HG03097 (cell line): ENCODE data around the gene DCX.
A peak's percentile ranks its signal among the peaks of the same experiment; 100 is the strongest.

Source experiments
- ATAC-seq: cut with Tn5 transposase; IDR thresholded peaks from one replicate; pipeline ENCODE4 v1.9.1; 2021; ENCODE audit not compliant: unreplicated experiment, low FRiP score

Gene DCX

DNA sequence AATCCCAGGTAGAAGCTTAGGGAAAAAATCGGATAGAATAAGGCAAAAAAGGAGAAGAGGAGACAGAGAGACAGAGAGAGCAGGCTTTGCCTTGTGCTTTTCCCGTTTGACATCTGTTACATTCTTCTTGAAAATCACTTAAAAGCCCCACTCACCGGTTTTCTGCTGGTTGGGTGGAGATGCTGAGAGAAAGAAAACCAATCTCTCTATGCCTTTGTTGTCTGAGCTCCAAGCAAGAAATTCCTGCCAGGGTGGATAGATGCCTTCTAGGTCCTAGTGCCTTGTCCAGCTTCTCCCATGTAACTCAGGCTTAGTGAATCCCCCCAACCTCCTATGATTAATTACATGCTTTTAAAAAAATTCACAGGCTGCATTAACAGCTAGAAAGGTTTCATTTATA, at the start of gene DCX:
DCX (minus strand) TSS at position 210 of the 400 bp plus-strand sequence. CDS start 1,794 bp downstream, outside the sequence.
- no peak for ATAC-seq

DNA sequence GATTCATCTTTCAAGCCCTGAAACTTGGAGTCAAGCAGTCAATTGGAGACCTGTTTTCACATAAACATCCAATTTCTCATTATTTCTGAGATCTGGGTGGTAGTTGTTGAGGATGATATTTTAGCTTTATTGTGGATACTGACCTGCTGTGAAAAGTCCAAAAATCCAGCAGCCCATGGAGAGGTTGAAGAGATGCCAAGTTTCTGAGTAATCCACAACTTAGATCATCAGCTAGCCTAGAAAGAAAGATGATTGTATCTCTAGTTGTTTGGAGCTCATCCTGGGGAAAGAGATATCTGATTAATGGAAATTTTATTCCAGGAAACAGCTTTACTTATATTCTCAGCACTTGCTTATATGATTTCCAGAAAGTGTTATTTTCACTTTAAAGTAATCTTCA, 48.6 kb upstream of the DCX start:
- ATAC-seq: no peak

DNA sequence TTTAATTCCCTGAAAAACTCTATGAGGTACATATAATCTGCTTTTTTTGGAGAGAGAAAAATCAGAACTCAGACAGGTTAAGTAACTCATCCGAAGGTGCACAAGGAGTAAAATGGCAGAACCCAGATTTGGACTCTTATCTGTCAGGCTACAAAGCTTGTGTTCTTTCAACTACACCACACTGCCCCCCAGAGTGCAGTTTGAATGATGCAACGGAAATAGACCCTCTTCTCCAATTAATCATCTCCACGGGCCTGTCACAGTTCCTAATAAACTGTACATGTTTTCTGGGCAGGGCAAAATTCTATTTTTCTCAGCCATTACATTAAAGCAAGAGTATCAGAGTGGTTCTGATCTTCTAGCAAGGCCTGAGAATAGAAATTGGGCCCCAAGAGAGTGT, 35.3 kb upstream of the DCX start:
- ATAC-seq: peak; percentile 66

DNA sequence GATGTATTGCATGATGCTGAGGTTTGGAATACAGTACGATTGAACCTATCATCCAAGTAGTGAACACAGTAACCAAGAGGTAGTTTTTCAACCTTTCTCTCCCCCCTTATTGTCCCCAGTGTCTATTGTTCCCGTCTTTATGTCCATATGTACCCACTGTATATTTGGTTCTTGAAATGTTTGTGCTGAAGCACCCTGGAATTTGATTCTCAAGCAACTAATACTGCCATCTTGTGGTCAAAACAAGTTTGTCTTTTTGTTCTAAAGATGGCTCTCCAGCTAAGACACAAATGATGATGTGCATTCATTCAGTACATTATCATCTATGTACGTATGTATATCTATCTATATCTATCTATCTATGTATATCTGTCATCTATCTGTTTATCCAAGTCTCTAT, 33.5 kb upstream of the DCX start:
- ATAC-seq: no peak

DNA sequence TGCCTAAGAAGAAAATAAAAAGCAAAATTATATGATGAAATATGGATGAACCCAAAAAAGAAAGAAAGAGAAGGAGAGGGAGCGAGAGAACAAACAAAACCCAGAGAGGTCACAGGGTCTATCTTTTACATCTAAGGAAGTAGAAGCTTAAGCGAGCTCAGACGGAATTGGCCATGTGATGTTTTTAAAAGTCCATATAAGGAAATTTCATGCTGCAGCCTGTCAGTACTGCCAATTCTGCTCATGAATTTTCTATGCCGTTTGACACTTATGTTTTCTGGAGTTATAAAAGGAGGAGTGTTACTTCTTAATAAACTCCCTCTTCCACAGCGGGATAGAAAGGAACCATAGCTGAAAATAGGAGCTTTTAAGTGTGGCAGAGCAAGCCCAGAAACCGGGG, 32.9 kb upstream of the DCX start:
- ATAC-seq: no peak

DNA sequence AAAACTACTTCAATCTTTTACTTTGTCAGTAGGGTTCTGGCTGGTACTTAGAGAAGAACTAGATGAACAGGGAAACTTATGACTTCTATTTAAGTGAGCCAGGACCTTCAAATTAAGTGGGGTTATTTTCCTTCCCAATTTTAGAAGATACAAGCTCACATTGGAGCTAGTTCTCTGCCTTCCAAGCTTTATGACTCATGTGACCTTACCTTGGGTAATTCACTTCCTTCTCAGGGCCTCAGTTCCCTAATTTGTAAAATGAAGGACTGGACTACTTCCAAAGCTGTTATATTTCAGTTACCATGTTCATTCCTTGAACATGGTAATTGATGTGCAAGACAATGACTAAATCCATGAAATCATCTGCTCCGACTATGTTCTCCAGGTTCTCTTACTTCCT, 32.0 kb upstream of the DCX start:
- no peak for ATAC-seq

DNA sequence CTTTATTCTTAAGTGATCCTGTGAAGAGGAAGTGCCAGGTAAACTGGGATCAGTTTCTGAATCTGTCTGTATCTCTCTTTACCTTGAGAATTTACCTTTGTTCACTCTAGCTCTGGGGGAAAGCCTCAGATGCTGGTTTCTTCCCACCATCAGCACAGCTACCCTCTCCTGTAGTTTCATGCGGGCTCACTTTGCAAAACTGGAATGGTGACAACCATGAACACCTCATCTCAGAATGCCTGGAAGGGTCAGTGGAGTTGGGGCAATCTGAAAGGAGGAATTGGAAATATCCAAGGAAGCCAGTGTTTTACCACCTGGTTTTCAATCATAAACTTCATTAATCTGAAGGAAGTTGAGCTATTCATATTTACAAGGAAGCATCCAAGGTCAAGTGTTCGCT, 30.8 kb upstream of the DCX start:
- ATAC-seq: no peak

DNA sequence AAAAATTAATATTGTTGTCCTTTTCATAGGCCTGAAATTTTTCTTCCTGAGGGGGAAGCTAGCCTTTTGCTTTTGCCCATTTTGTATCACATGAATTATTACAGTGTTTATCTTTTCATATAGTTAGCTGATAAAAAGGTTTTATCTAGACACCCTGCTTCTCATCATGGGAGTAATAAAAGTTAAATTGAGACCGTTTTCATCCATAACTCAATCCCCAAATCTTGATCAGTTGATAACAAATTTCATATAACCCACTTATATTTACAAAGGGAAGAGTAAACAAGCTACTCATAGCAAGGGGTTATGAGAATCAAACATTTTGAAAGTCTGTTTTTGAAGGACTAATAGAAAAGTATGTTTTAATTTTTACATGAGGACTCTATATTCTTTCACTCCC, 23.5 kb upstream of the DCX start:
- ATAC-seq: no peak

DNA sequence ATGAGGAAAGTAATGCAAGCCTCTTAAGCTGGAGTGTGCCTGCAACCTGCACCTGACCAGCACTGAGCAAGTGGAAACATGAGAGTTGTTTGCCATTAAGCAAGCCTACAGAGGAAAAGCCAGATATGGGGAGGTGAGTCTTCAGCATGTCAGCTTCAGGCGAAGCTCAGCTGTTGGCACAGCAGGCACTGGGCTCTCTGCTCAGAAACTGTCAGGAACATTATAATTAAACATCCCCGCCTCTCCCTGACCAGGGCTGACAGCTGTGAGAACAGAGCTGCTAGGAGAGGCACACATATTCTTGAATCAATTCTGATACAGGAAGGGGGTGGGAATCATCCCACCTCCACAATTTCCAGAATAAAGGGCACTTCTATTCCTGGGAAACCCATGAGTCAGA, 19.0 kb upstream of the DCX start:
- no peak for ATAC-seq

DNA sequence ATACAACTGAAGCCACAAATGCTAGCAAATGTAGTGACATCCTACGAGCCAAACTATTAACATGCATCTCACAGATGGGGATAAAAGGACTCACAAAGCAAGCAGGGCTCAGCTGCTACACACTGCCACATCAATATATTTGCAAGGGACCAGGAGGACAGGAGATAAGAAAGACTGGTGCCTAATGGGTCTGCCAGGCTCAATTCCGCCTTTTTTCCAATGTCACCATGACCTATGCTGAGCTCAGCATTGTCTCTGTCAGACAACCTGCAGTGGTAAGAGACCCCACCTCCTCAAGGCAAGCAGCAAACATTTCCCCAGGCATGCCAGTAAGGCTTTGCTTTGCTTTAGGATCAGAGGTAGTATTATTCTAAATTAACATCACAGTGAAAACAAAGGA, 435 bp downstream of the DCX start:
- no peak for ATAC-seq

DNA sequence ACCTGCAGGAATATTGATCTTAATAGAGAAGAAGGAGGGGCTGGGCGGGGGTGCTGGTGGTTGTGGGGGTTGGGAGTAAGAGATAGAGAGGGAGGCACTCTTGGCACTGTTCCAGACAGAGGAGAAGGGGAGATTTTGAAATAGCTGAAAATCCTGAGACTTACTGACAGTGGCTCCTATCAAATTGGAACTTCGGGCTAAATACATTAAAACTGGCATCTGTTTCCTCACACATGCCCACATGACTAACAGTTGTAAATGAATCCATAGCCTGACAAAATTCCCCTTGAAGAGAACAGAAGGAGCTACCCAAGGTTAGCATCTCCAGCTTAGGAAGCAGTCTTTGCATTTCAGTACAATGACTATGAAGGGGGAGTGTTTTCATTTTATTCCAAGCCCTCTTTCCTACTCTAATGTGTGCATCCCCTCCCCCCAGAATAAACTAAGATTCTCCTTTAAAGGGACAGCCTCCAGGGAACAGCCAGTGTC, 1.4 kb downstream of the DCX start:
- ATAC-seq: no peak

DNA sequence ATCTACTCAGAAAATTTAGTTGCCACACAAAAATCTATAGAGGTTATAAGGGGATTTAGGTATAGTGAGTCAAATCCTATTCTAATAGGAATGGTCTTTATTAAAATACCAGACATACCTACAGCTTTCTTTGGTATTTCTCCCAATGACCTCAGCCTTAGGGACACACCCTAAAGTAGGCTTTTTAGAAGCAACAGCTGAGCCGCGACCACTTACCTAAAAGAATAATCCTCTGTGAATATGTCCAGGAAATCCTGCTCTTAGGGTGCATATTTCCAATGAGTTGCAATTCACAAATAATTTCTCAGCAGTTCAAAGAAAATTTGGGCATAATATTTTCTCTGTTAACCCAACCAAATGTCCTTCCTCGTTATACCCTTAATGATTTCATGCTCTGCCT, 2.7 kb downstream of the DCX start:
- no peak for ATAC-seq

DNA sequence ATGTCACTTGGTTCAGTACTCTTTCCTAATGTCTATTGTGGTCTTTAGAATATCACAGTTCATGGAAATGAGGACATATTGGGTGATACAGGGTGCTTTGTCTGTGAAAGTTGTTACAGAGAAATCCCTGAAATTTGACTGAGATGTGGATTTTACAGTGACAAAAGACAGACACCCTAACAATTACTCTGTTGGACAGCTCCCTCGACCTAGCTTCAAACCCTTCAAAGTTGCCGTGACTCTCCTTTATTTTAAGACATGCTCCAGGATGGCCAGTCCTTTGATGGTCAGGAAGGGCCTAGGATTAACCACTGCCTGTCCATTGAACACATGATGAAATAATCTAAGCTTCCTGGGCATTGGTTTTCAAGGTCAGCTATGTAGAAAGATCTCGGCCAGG, 4.0 kb downstream of the DCX start:
- ATAC-seq: no peak

DNA sequence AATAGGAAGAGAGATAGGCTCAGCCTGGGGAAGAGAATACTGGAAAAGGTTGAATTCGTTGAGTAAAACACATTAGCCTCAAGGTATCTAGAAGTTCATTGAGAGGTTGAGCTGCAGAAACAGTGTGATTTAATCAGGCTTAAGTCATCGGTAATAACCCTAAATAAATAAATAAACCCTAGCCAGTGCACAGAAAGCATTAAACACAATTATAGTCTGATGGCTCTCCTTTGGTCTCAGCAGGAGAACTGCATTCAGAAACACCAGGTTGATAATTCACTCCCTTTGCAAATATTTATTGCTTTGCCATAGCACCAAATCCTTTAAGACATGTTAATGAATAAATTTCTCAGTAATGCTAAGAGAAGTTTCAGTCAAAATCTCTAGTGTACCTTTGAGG, 9.6 kb downstream of the DCX start:
- ATAC-seq: no peak

DNA sequence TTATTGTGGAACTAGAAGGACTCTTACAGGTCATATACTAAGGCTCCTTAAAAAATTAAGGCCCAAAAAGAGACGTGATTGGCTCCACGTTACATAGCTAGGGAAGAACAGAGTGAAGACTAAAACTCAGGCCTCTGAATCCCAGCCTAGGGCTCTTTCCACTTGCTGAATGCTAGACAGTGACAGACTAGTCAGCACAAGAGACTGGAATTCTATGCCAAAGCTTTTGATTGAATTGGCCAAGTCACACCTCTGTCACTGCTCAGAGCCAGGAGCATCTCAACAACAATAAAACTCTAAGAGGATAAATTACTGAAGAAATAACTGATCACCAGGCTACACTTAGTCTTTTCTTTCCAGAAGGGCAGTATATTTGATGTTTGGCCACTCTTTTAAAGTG, 16.8 kb downstream of the DCX start:
- no peak for ATAC-seq

DNA sequence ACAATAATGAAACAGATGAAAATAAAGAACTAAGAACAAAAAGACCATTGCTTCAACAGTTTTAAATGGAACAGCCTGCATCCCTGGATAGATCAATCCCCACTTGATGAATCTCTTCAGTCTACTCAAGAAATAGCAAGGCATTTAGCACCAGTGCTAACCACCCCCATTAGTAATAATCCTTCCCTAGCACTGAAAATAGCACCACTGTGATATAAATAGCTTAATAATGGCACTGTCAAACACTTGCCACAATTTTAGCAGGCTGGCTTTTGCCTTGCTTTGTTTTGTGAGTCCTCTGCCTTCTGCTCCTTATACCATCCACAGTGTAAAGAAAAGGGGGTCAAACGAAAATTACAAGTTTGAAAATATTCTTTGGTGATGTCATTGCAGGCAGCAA, 17.4 kb downstream of the DCX start:
- ATAC-seq: no peak

DNA sequence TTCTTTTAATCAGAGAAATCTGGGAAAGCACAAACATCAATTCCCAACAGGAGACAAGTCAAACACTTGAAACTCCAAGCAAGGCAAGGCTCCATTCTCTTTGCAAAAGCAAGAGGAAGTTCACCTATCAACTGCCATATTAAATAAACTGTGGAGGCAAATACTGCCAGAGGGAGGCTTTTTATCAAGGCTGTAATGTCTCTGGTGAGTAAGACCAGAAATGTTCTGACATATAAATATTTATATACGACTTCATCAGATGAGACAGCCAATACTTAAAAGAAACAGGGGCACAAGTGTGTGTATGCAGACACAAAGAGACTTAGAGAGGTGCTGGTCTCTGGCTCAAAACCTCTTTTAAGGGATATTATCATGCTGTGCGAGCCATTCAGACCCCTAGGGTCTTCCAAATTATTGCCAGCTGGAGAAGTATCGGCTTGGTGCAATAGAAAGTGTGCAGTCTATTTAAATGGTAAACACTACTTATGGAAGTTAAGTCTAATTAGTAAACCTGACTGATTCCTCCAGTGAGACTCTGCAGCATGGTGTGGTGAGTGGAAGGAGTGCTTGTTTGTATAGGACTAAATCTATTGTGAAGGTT, 24.4 kb downstream of the DCX start:
- no peak for ATAC-seq

DNA sequence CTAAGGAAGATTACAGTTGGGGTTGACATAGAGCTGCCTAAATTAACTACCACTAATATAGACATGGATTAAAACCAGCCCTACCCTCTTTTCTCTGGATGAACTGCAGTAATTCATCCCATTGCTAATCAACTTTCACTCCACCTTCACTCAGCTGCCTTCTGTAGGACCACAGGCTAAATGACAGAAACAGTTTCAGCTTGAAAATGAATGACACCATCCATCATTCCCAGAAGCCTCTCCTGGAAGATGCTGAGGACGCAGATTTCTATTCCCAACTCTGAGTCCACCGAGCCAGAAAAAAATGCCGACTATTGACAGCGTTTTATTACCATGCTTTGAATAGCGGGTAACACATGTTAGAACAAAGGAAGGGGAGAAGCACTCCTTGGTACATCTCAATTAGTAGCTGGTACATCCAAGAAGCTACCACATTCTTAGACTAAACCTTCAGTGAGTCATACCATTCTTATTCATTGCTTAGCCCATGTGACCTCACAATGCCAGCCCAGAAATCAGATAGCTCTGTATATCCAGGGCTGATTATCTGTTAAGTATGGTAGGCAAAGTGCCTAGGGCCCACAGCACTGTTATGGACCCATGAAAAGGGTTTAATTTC, 25.3 kb downstream of the DCX start:
- no peak for ATAC-seq

DNA sequence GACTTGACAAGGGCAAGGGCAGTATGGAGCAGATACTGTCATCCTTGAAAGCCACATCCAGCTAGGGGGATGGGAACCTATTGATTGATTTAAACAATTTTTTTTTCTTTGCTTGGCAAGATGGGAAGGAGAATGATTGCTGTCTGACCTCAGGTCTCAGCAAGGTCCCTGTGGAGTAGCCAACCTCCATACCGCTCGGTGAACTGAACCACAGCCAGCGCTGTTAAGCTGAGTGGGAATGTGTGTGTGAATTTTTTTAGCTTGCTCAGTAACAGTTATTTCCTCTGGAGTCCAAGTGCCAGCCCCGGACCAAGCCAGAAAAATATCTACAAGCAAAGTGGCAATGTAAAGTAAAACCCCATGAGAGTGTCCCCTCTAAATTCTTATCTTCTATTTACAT, 25.9 kb downstream of the DCX start:
- ATAC-seq: no peak

DNA sequence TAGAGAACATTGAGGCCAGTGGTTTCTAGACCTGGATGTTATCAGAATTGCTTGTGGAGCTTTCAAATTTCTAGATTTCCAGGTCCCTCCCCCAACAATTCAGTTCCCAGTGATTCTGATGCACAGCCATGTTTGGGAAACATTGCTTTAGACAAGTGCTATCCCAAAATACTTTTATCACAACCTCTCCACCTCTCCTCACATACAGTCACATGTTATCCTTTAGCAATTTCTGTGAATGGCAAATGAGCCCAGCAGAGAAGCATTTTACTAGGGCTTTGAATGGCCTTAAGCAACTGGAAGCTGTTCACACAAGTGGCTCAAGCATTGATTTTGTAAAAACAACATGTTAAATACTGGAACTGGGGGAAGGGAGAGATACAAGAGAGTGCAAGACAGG, 29.7 kb downstream of the DCX start:
- no peak for ATAC-seq

DNA sequence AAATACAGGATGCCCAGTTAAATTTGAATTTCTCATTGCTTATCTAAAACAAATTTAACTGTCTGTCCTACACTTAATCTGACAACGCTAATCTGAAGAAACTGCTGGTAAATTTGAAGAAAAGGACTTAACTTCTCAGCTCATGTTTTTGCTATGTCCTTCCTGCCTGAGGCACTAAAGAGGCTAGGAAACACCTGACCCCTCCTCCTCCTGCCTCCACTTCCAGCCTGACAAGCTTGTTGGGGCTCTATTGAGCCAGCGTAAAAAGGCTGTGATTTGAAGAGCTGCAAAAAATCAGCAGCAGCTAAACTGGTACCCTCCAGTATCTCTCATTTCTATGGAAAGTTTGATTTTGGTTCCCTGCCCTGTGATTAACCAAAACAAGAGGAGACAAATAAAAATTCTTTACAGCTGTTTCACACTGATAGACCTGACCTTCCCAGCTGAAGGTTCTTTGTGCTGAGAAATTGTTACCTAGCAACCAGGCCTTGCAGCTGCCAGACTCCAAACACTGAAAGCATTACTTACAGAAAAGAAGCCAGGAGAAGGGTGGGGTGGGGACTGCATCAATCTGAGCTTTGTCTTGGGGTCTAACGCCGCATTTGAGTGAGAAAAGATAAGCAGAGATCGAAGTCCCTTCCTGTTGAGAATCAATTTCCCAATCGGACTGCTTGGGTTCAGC, 35.0 kb downstream of the DCX start:
- no peak for ATAC-seq

DNA sequence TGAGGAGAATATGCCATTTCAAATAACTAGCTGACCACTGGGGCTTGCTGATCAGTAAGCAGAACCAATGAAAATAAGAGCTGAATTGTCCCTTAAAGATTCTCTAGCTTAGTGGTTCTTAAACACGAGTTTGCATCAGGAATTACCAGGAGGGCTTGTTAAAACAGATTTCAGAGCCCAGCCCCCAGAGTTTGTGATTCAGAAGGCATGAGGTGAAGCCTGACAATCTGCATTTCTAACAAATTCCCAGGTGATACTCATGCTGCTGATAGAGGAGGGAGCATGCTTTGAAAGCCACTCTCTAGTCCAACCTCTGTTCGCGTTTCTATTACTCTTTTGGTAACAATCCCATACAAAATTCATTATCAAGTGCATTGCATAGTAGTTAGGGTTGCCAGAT, 35.5 kb downstream of the DCX start:
- no peak for ATAC-seq
